SK-N-SH (cell line): ENCODE results near the gene ABCA4. TPM values are rescaled to one million over a fixed set of nuclear protein-coding genes. Genes with fewer than 3 reads are reported as not detected.

Experiments
- CTCF ChIA-PET: fragments of 300-600, 350-600 bp; formaldehyde crosslinking; extraction: SDS; loops from one replicate; lab custom pipeline; 2021; lab: Yijun Ruan, JAX
- POLR2A ChIA-PET: fragments of 350-600 bp; sonication (Branson Sonifier 250); formaldehyde crosslinking; extraction: SDS; loops from one replicate; lab custom pipeline; 2020; ENCODE audit warnings: antibody characterized with exemption, inconsistent platforms; lab: Yijun Ruan, JAX
- DNase-seq: peaks from one replicate; pipeline ENCODE4 v3.0.0; 2012
- H2AFZ ChIP-seq: fragments of 200-600 bp; sonication (generic); 2 replicates; pipeline ENCODE4 v1.8.1; 2016; ENCODE audit warnings: antibody characterized with exemption, mild to moderate bottlenecking, low read depth
- H3F3A ChIP-seq: fragments of 200-600 bp; sonication (generic); replicated peaks from 2 replicates; pipeline ENCODE3; 2016; ENCODE audit warnings: antibody characterized with exemption, mild to moderate bottlenecking; ENCODE audit not compliant: insufficient read depth
- H3K27ac ChIP-seq, 2 experiments: fragments of 200-500 bp in 1 of 2; fragments of 200-600 bp in 1 of 2; sonication (Bioruptor generic) in 1 of 2; sonication (generic), shearing (Covaris generic) in 1 of 2; 2 replicates each; pipeline versions ENCODE4 v1.5.1 to v1.6.1; 2014 to 2016; ENCODE audit warnings: low read depth in 2 of 2, inconsistent platforms in 1 of 2, low read length in 1 of 2, mild to moderate bottlenecking in 1 of 2, mixed read lengths in 1 of 2
- H3K27me3 ChIP-seq: fragments of 200-600 bp; sonication (generic), shearing (Covaris generic); 2 replicates; pipeline ENCODE4 v1.6.1; 2016; ENCODE audit warnings: mixed run types; ENCODE audit not compliant: insufficient read depth
- H3K36me3 ChIP-seq, 2 experiments: fragments of 200-500 bp in 1 of 2; fragments of 200-600 bp in 1 of 2; sonication (Bioruptor generic) in 1 of 2; sonication (generic) in 1 of 2; replicated peaks in 1 of 2; 2 replicates each; pipeline versions ENCODE3 to v1.5.1; 2014 to 2016; ENCODE audit warnings: low read length in 1 of 2, mild to moderate bottlenecking in 1 of 2; ENCODE audit not compliant: insufficient read depth in 2 of 2, control insufficient read depth in 1 of 2
- H3K4me1 ChIP-seq, 2 experiments: fragments of 200-500 bp in 1 of 2; fragments of 200-600 bp in 1 of 2; sonication (Bioruptor generic) in 1 of 2; sonication (generic), shearing (Covaris generic) in 1 of 2; 2 replicates each; pipeline versions ENCODE4 v1.5.1 to v1.6.1; 2014 to 2016; ENCODE audit warnings: low read depth in 1 of 2, low read length in 1 of 2, mixed run types in 1 of 2; ENCODE audit not compliant: insufficient read depth in 2 of 2, control insufficient read depth in 1 of 2
- H3K4me2 ChIP-seq: fragments of 200-600 bp; sonication (generic), shearing (Covaris generic); 2 replicates; pipeline ENCODE4 v1.6.1; 2017; ENCODE audit warnings: mixed run types
- H3K4me3 ChIP-seq, 2 experiments: fragments of 200-500 bp in 1 of 2; fragments of 200-600 bp in 1 of 2; sonication (Bioruptor generic) in 1 of 2; sonication (generic), shearing (Covaris generic) in 1 of 2; 2 replicates each; pipeline versions ENCODE4 v1.5.1 to v1.8.1; 2014 to 2016; ENCODE audit warnings: low read depth in 2 of 2, inconsistent platforms in 1 of 2, low read length in 1 of 2, mild to moderate bottlenecking in 1 of 2, mixed read lengths in 1 of 2, moderate library complexity in 1 of 2
- H3K79me2 ChIP-seq: fragments of 200-600 bp; sonication (generic); 2 replicates; pipeline ENCODE4 v1.8.1; 2017; ENCODE audit warnings: mild to moderate bottlenecking; ENCODE audit not compliant: insufficient read depth
- H3K9ac ChIP-seq: fragments of 200-600 bp; sonication (generic); 2 replicates; pipeline ENCODE4 v1.6.1; 2017; ENCODE audit warnings: mixed run types
- H3K9me2 ChIP-seq: fragments of 200-600 bp; sonication (generic); 2 replicates; pipeline ENCODE4 v1.6.1; 2017; ENCODE audit warnings: mixed run types
- H3K9me3 ChIP-seq: fragments of 200-600 bp; sonication (generic); 2 replicates; pipeline ENCODE4 v1.6.1; 2017; ENCODE audit warnings: mixed run types, mild to moderate bottlenecking, moderate library complexity
- H4K20me1 ChIP-seq: fragments of 200-600 bp; sonication (generic); 2 replicates; pipeline ENCODE4 v1.6.1; 2017; ENCODE audit warnings: mild to moderate bottlenecking, mixed run types; ENCODE audit not compliant: insufficient read depth
- CTCF ChIP-seq: fragments of 200-600 bp; sonication (generic); IDR thresholded peaks from 2 replicates; pipeline ENCODE4 v1.6.1; 2017; ENCODE audit warnings: antibody characterized with exemption, mild to moderate bottlenecking, moderate library complexity
- ELF1 ChIP-seq: IDR thresholded peaks from 2 replicates; pipeline ENCODE4 v1.4.0; 2012
- EZH2phosphoT487 ChIP-seq: fragments of 200-600 bp; sonication (generic); IDR thresholded peaks from 2 replicates; pipeline ENCODE4 v1.6.1; 2017; ENCODE audit warnings: low read depth, mixed run types, mild to moderate bottlenecking, antibody characterized with exemption, moderate library complexity, borderline replicate concordance
- GABPA ChIP-seq: IDR thresholded peaks from 2 replicates; pipeline ENCODE4 v1.4.0; 2012; ENCODE audit warnings: low read depth, mild to moderate bottlenecking
- JUND ChIP-seq: IDR thresholded peaks from 2 replicates; pipeline ENCODE4 v1.4.0; 2012
- MAX ChIP-seq: IDR thresholded peaks from 2 replicates; pipeline ENCODE4 v1.4.0; 2012; ENCODE audit warnings: low read depth
- MEF2A ChIP-seq: IDR thresholded peaks from 2 replicates; pipeline ENCODE4 v1.4.0; 2012; ENCODE audit warnings: low read depth, borderline replicate concordance
- RAD21 ChIP-seq: IDR thresholded peaks from 2 replicates; pipeline ENCODE4 v1.6.1; 2012; ENCODE audit warnings: mild to moderate bottlenecking, low read length
- RCOR1 ChIP-seq: fragments of 150-350 bp; IDR thresholded peaks from 2 replicates; pipeline ENCODE4 v1.6.1; 2017; ENCODE audit warnings: antibody characterized with exemption, low read length
- REST ChIP-seq: IDR thresholded peaks from 2 replicates; pipeline ENCODE4 v1.6.1; 2012; ENCODE audit warnings: mild to moderate bottlenecking, low read depth, low read length, moderate library complexity
- RFX5 ChIP-seq: IDR thresholded peaks from 2 replicates; pipeline ENCODE4 v1.6.1; 2012; ENCODE audit warnings: mild to moderate bottlenecking, improper control_type of control experiment, low read length
- SIN3A ChIP-seq: IDR thresholded peaks from 2 replicates; pipeline ENCODE4 v1.6.1; 2012; ENCODE audit warnings: low read depth, mild to moderate bottlenecking, low read length, moderate library complexity, borderline replicate concordance
- SMC3 ChIP-seq: IDR thresholded peaks from 2 replicates; pipeline ENCODE4 v1.6.1; 2012; ENCODE audit warnings: low read depth, low read length, improper control_type of control experiment
- USF2 ChIP-seq: fragments of 150-350 bp; IDR thresholded peaks from 2 replicates; pipeline ENCODE4 v1.6.1; 2017; ENCODE audit warnings: antibody characterized with exemption, low read length, low read depth, borderline replicate concordance
- WGBS: methylation state at CpG from one replicate; pipeline ENCODE4 v1.1.6; 2017; ENCODE audit warnings: low lambda C conversion rate; 5-methylcytosine and 5-hydroxymethylcytosine counted together
- polyA plus RNA-seq, 3 experiments: library from polyadenylated mRNA; depleted of rRNA; stranded (reverse); fragments of >200 nt; gene quantifications; 2 replicates each; pipeline ENCODE4 v1.2.3, GENCODE V29; 2012

Gene ABCA4
- polyA plus RNA-seq, 1 of the 3 experiments (the other 2 are of a cell fraction) = 0.03 TPM

- Histone ChIP-seq H3K9me3 (no peaks in the 10 kb centered on the region), H4K20me1 (no peaks in the 10 kb centered on the region), H3K4me3 (no peak overlapping the region), H3F3A (no peaks in the 10 kb centered on the region), H3K27me3 (no peaks in the 10 kb centered on the region), H3K9me2 (no peaks in the 10 kb centered on the region), H3K36me3 (no peaks in the 10 kb centered on the region), H3K4me2 (no peak overlapping the region), H3K9ac (no peak overlapping the region), H3K4me1 (no peaks in the 10 kb centered on the region; a peak in 1 of 4 replicates), H3K27ac (no peak overlapping the region), H3K79me2 (no peaks in the 10 kb centered on the region), H2AFZ (no peak overlapping the region)
- no peak for TF ChIP-seq RFX5
- no peak for TF ChIP-seq SMC3
- no peak for TF ChIP-seq RAD21
- TF ChIP-seq REST = no peak
- no peak for TF ChIP-seq MEF2A
- TF ChIP-seq JUND = no peak
- no peak for TF ChIP-seq CTCF
- TF ChIP-seq ELF1 = no peak
- TF ChIP-seq GABPA = no peak
- no peak for TF ChIP-seq MAX
- POLR2A ChIA-PET = no interaction called here
- no peak for DNase-seq
- CTCF ChIA-PET = interaction anchor here (0.6 kb wide), 1 partner anchor 9 kb away, joined by 3 read pairs; no protein-coding TSS in a partner anchor
- 75% methylated on average over 4 of the region's 4 CpGs for WGBS
These were observed 10.8 kb downstream of the ABCA4 start for GRCh38 chr1:94110021-94110761.

- no peak overlapping the region for H3K9ac ChIP-seq
- POLR2A ChIA-PET = no interaction called here
- WGBS = 68% methylated on average over 4 of the region's 4 CpGs
- no peaks in the 10 kb centered on the region; a peak in 1 of 4 replicates for H3K4me1 ChIP-seq
- no peaks in the 10 kb centered on the region for H3K79me2 ChIP-seq
- no peaks in the 10 kb centered on the region for H3F3A ChIP-seq
- H3K27me3 ChIP-seq = no peaks in the 10 kb centered on the region
- TF ChIP-seq EZH2phosphoT487 (no peak), ELF1 (no peak), USF2 (no peak), RCOR1 (no peak), SIN3A (no peak)
- H4K20me1 ChIP-seq = no peaks in the 10 kb centered on the region
- no peak overlapping the region for H2AFZ ChIP-seq
- DNase-seq = no peak
- no peaks in the 10 kb centered on the region for H3K9me2 ChIP-seq
- H3K4me3 ChIP-seq = no peak overlapping the region
- CTCF ChIA-PET = no interaction called here
- no peak overlapping the region for H3K4me2 ChIP-seq
- no peaks in the 10 kb centered on the region for H3K9me3 ChIP-seq
- no peaks in the 10 kb centered on the region for H3K36me3 ChIP-seq
- no peak overlapping the region for H3K27ac ChIP-seq
These were observed 11.5 kb downstream of the ABCA4 start for GRCh38 chr1:94109478-94109877.
